Panc1 (cell line): ENCODE data around the gene CLIP4. TPM values are rescaled to one million over a fixed set of nuclear protein-coding genes. Genes with fewer than 3 reads are reported as not detected.

ENCODE experiments used
- ATAC-seq: fragments of 200-7000 bp; cut with Tn5 transposase; 2 replicates; pipeline ENCODE4 v1.9.1; 2020; ENCODE audit warnings: mild to moderate bottlenecking, moderate library complexity
- BruUV-seq: library from RNA; stranded (reverse); fragments of 400-500 nt; replicated peaks from 2 replicates; lab custom pipeline; 2021; lab: Mats Ljungman, UMichigan
- CTCF ChIA-PET: fragments of 300-600 bp; sonication (Branson Sonifier 250); formaldehyde crosslinking; loops from one replicate; lab custom pipeline; 2022; ENCODE audit warnings: antibody characterized with exemption; lab: Charles Lee
- POLR2A ChIA-PET: fragments of 300-600 bp; sonication (Branson Sonifier 250); formaldehyde crosslinking; loops from one replicate; lab custom pipeline; 2022; ENCODE audit warnings: antibody characterized with exemption; lab: Charles Lee
- DNase-seq: peaks from one replicate; pipeline ENCODE4 v3.0.0-alpha.2; 2010; ENCODE audit warnings: low read depth, low spot score
- H3K27ac ChIP-seq: 2 replicates; pipeline ENCODE4 v1.5.1; 2011; ENCODE audit warnings: mild to moderate bottlenecking, low read length, inconsistent platforms
- H3K27me3 ChIP-seq: fragments of 200-500 bp; sonication (Bioruptor generic); 2 replicates; pipeline ENCODE4 v1.6.0; 2014; ENCODE audit warnings: low read length, inconsistent platforms; ENCODE audit not compliant: control insufficient read depth, insufficient read depth
- H3K36me3 ChIP-seq: fragments of 200-500 bp; sonication (Bioruptor generic); 2 replicates; pipeline ENCODE4 v1.5.1; 2014; ENCODE audit warnings: inconsistent platforms, mild to moderate bottlenecking, low read length, moderate library complexity; ENCODE audit not compliant: control insufficient read depth, insufficient read depth
- H3K4me1 ChIP-seq: 2 replicates; pipeline ENCODE4 v1.5.1; 2011; ENCODE audit warnings: inconsistent platforms, mild to moderate bottlenecking, low read length, moderate library complexity; ENCODE audit not compliant: control insufficient read depth, insufficient read depth
- H3K4me3 ChIP-seq, 2 experiments: 2 replicates each; pipeline ENCODE4 v1.5.1; 2011 to 2012; ENCODE audit warnings: low read depth in 2 of 2, low read length in 2 of 2, mild to moderate bottlenecking in 2 of 2, inconsistent platforms in 1 of 2, moderate library complexity in 1 of 2
- H3K9me3 ChIP-seq: fragments of 200-500 bp; sonication (Bioruptor generic); 2 replicates; pipeline ENCODE4 v1.5.1; 2014; ENCODE audit warnings: low read depth, mild to moderate bottlenecking, inconsistent platforms, low read length, moderate library complexity; ENCODE audit not compliant: control insufficient read depth, insufficient read depth
- CTCF ChIP-seq: fragments of 450-650 bp; IDR thresholded peaks from 2 replicates; pipeline ENCODE4 v1.5.1; 2017; ENCODE audit warnings: mild to moderate bottlenecking
- POLR2AphosphoS5 ChIP-seq: IDR thresholded peaks from 2 replicates; pipeline ENCODE4 v1.6.1; 2012; ENCODE audit warnings: mild to moderate bottlenecking, low read depth, low read length, moderate library complexity
- REST ChIP-seq, 2 experiments: IDR thresholded peaks; 2 replicates each; pipeline ENCODE4 v1.6.1; 2011 to 2012; ENCODE audit warnings: low read depth in 2 of 2, control low read depth in 1 of 2, low read length in 1 of 2, mild to moderate bottlenecking in 1 of 2, moderate library complexity in 1 of 2; ENCODE audit not compliant: insufficient read depth in 1 of 2
- SIN3A ChIP-seq: IDR thresholded peaks from 2 replicates; pipeline ENCODE4 v1.6.1; 2012; ENCODE audit warnings: low read depth, mild to moderate bottlenecking, low read length, moderate library complexity, borderline replicate concordance; ENCODE audit not compliant: insufficient read depth
- TCF7L2 ChIP-seq: IDR thresholded peaks from 2 replicates; pipeline ENCODE4 v1.6.1; 2011; ENCODE audit warnings: mild to moderate bottlenecking, low read depth, low read length, inconsistent platforms
- in situ Hi-C: cut with HindIII; loops from 2 replicates; pipeline ENCODE4 v1.10.0; 2016; ENCODE audit warnings: low sequenced_read_pairs, low pct_unique_long_range_greater_than_20kb
- intact Hi-C: fragments of 100-400 bp; cut with micrococcal nuclease; formaldehyde crosslinking; loops from one replicate; pipeline ENCODE4 v1.10.0; 2022; ENCODE audit not compliant: unreplicated experiment
- total RNA-seq: library from RNA; stranded (reverse); gene quantifications from one replicate; pipeline ENCODE4 v1.2.1, GENCODE V29; 2021; ENCODE audit not compliant: unreplicated experiment

CLIP4 gene
- total RNA-seq, 1 experiment from 2014 or later = 43.0 TPM

GRCh38 chr2:29109246-29109645 is 6.0 kb upstream of the CLIP4 start:
- BruUV-seq = no TSS peak
- POLR2A ChIA-PET = interaction anchor here (0.5 kb wide), 1 partner anchor 26 kb away, joined by 6 read pairs; no protein-coding TSS in a partner anchor
- no peak overlapping the region for H3K4me3 ChIP-seq
- H3K4me1 ChIP-seq = peaks cover 43% of the 10 kb centered on the region
- H3K9me3 ChIP-seq = no peaks in the 10 kb centered on the region
- no peaks in the 10 kb centered on the region for H3K36me3 ChIP-seq
- peak overlapping the region; percentile 74 for H3K27ac ChIP-seq
- intact Hi-C loops (no loop called here), in situ Hi-C loops (no loop called here)
- H3K27me3 ChIP-seq = no peaks in the 10 kb centered on the region
- CTCF ChIA-PET = interaction anchor here (0.6 kb wide), 1 partner anchor 46 kb away, joined by 3 read pairs; no protein-coding TSS in a partner anchor
- ATAC-seq (no peak), DNase-seq (no peak)
- no peak for TF ChIP-seq CTCF
- TF ChIP-seq POLR2AphosphoS5 = no peak
- no peak for TF ChIP-seq REST (IDR thresholded peaks at IDR 0.05; ENCODE audit: insufficient read depth in 1 of 2, low read depth in 2 of 2, low read length in 1 of 2)
- no peak for TF ChIP-seq TCF7L2
- no peak for TF ChIP-seq SIN3A

- H3K36me3 ChIP-seq = no peaks in the 10 kb centered on the region
- no TSS peak for BruUV-seq
- H3K9me3 ChIP-seq = no peaks in the 10 kb centered on the region
- DNase-seq (no peak), ATAC-seq (no peak)
- CTCF ChIA-PET = no interaction called here
- TF ChIP-seq SIN3A (no peak), TCF7L2 (no peak), CTCF (no peak), POLR2AphosphoS5 (no peak), REST (IDR thresholded peaks at IDR 0.05; ENCODE audit: insufficient read depth in 1 of 2, low read depth in 2 of 2, low read length in 1 of 2) (no peak)
- in situ Hi-C loops (no loop called here), intact Hi-C loops (no loop called here)
- peak overlapping the region; percentile 70 for H3K27ac ChIP-seq
- H3K4me3 ChIP-seq = no peak overlapping the region
- H3K27me3 ChIP-seq = no peaks in the 10 kb centered on the region
- POLR2A ChIA-PET = no interaction called here
- peaks cover 45% of the 10 kb centered on the region for H3K4me1 ChIP-seq
Measured at GRCh38 chr2:29110916-29111535, 4.2 kb upstream of the CLIP4 start.
